ENCODE data around the gene WDPCP.
"Not testable (repeated sequence)": the region's sequence is repeated elsewhere in the genome, so short reads cannot be mapped to it uniquely, and the experiment has no call there.

The WDPCP gene

DNA sequence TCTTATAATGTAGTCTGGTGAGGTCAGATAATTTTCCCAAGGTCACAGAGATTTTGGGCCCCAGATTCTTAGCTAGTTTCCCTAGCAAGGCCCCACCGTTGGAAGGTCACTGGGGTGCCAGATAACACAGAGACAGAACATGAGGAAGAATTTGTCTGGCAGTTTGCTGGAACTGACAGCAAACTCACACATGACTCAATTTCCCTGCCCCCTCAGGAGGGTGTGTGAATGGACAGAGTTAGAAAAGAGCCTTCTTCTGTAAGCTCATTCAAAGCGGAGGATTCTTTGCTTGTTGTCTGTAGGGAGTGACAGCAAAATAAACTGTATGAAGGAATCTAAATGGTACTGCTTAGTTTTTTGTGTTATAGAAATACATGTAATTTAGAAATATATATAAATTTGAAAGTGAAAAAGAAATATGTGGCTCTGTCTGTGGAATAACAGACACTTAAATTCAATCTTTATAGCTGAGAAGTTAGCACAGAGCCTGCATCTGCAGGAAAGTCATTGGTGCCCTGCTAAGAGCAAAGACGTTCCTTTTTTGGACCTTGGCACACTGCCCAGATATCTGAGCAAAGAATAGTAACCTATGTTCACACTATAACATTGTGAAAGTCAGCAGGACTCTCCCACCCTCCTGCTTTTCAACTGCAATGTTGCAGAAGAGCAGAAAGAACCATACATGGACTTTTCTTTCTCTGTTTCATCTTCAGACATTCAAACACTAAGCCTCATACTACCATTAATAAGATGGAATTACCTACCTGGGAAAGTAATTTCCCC lies 2.5 kb upstream of the WDPCP start:
- DNase-seq (ENCODE audit: low read depth, low spot score) = no peak

DNA sequence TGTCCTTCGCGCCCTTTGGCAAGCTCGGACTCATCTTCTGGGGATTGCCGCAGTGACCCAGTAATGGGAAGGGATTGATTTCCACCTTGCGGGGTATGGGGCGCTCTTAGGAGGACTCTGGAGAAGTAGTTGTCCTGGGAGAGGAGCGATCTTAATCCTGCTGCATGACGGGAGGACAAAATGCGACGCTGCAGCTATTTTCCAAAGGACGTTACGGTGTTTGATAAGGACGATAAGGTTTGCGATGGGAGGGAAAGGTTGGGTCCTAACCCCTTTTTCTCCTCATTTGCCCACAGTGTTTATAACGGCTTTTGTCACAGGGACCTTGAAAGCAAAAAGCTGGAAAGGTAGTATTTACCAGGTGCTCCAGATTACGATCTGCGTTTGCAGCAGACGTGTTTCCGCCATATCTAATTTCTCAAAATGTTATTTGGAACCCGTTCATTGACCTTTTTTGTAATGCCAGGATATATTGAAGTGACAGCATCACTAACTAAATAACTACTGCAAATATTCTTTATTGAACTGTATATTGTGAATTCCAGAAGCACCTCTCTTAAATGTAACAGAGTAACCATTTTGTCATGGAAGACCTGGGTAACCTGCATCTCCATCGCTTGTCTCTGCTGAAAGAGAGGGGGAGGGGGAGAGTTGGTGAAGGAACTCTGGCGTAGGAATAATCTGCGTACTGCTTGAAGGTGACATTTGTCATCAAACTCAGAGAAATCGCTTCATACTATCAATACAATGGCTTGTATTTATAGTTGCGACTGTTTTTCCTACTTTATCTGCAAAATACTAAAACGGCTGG lies 1.1 kb upstream of the WDPCP start:
- peak; percentile 15 for DNase-seq (ENCODE audit: low read depth, low spot score)

DNA sequence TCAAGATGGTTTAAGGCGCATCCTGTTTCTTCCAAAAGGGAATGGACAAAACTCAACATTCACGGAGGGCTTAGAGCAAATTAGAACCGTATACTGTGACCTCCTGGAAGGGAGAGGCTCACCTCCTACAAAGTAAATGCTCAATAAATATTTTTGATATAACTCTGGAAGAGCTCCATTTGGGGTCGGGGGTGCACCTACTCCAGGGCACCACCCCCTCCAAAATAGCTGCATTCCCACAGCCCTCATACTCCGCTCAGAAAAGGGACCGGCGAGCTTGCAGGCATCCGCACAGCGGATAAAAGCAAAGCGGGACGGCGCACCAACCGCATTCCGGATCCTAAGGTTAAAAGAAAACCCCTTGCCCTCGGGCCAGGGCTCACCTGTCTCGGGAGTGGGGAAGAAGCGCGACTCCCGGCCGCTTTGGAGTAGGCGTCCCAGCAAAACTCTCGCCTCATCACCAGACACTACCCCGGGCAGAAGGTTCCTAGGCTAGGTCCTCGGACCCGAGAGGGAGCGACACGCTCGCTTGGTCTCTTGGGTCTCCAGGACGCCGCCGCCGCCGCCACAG lies 378 bp downstream of the WDPCP start:
- no peak for DNase-seq (ENCODE audit: low read depth, low spot score)

DNA sequence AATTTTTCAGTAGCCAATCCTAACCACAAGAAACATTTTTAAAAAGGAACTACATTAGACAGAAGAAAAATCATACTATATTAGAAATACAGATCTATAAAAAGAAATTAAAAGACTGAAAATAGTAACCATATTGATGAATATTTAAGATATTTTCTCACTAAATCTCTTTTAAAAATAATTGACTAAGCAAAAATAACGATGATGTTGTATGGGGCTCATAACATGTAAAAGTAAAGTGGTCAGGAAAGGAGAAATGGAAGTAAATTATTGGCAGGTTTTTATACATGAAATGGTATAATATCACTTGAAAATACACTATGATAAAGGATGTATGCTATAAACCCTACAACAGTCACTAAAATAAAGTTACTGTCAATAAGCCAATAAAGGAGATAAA lies 5.4 kb downstream of the WDPCP start:
- DNase-seq (ENCODE audit: low read depth, low spot score) = no peak

DNA sequence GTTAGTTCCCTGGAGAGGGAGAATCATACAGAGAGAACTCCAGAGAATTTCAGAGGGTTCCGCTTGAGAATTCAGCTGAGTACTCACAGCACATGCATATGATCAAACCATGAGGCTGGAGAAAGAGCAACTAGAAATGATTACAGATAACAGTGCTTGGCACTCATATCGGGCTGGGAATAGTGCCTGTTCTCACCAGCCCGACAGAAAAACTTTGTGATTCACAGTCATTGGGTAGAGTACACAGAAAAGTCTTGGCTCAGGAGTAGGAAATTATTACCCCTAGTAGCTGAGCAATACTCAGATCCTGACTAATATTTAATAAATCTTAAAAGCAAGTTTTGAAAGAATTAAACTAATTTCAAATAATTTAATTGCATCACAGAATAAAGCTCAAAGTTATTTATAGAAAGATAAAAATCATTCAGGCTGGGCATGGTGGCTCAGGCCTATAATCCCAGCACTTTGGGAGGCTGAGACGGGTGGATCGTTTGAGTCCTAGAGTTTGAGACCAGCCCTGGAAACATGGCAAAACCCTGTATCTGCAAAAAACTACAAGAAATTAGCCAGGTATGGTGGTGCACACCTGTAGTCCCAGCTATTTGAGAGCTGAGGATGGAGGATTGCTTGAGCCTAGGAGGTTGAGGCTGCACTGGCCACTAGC lies 6.8 kb downstream of the WDPCP start:
- peak; percentile 67 for DNase-seq (ENCODE audit: low read depth, low spot score)

DNA sequence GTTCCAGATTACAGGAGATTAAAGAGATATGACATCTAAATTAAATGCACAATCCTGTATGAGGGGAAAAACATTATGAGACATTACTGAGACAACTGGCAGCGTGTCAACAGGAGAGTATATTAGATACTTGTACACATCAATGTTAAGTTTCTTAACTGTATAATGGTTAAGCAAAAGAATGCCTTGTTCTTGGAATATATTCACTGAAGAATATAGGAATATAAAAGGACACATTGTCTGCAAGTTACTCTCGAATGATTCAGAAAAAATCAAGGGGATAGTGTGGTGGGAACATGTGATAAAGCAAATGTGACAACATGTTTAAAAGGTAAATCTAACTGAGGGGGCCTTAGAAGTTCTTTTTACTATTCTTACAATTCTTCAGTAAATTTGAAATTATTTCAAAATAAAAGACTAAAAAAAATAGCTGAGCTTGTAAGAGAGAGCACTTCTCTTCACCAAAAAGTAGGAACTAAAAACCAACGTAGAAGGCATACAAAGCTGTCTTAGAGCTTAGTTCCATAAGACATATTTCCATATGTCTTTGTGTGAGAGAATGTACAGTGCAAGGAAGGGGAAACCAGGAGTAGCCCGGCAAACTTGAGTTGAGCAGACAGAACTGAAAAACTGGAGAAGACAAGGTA lies 7.5 kb downstream of the WDPCP start:
- DNase-seq (ENCODE audit: low read depth, low spot score) = no peak

DNA sequence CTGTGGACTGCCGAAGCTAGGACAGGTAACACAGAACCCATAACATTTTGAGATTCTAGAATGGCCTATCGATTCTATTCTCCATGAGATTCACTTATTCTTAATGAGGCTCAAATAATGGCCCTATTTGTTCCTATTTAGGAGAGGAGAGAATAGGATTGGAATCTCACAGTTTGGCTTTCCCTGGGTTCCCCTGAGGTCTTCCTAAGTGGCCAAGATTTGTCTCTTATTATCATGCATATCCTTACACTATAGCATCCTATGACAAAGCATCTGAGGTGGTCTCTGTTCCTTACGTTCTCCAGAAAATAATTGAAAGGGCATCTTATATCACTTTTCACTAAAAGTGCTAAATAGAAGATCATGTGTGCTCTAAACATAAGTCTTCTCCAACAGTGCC lies 9.5 kb downstream of the WDPCP start:
- no peak for DNase-seq (ENCODE audit: low read depth, low spot score)

DNA sequence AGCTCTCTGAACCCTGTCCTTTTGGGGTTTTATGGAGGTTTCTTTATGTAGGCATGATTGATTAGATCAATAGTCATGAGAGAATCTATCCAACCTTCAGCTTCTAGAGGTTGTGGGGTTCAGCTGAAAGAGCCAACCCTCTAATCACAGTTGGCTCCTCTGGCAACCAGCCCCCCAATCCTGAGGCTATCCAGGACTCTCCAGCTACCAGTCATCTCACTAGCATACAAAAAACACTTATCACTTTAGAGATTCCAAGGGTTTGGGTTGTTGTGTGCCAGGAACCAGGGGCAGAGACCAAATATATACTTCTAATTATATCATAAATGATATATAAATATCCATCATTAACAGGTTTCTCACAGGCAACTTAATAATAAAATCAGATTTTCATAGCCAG lies 11.7 kb downstream of the WDPCP start:
- DNase-seq (ENCODE audit: low read depth, low spot score) = no peak

DNA sequence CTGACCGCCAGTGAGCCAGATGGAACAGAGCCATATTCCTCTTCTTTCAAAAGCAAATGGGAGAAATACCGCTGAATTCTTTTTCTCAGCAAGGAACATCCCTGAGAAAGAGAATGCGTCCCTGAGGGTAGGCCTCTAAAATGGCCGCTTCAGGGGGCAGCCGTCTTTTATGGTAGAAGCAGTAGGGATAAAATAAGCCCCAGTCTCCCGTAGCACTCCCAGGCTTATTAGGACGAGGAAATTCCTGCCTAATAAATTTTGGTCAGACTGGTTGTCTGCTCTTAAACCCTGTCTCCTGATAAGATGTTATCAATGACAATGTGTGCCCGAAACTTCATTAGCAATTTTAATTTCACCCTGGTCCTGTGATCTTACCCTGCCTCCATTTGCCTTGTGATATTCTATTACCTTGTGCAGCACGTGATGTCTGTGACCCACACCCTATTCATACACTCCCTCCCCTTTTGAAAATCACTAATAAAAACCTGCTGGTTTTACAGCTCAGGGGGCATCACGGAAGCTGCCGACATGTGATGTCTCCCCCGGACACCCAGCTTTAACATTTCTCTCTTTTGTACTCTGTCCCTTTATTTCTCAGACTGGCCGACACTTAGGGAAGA lies 14.4 kb downstream of the WDPCP start:
- not testable (repeated sequence) for DNase-seq (ENCODE audit: low read depth, low spot score)

DNA sequence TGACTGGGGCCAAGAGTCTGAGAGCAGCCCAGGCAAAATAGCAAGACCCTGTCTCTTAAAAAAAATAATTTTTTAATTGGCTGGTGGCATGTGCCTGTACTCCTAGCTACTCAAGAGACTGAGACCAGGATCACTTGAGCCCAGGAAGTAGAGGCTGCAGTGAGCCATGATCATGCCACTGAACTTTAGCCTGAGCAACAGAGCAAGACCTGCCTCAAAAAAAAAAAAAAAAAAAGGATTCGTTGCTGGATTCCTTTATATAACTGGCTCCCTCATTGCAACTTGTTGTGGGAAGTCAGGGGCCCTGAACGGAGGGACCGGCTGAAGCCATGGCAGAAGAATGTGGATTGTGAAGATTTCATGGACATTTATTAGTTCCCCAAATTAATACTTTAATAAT lies 15.3 kb downstream of the WDPCP start:
- not testable (repeated sequence) for DNase-seq (ENCODE audit: low read depth, low spot score)

DNA sequence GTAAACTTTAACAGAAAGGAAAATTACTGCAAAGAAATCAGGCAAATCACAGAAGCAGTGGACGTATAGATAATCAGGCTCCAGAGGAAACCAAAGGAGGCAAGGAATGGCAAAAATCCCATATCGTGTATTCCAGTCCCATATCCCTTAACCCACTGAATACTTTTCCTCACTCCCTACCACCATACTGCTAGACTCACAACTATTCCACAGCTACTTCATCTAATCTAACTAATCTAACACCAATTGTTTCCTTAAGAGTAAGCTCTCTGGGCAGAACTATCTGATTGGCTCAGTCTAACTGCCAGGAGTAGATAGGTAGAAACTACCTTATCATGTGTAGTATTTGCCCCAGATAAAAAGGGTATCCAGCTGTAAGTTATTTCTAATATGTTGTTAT lies 16.3 kb downstream of the WDPCP start:
- DNase-seq (ENCODE audit: low read depth, low spot score) = no peak

DNA sequence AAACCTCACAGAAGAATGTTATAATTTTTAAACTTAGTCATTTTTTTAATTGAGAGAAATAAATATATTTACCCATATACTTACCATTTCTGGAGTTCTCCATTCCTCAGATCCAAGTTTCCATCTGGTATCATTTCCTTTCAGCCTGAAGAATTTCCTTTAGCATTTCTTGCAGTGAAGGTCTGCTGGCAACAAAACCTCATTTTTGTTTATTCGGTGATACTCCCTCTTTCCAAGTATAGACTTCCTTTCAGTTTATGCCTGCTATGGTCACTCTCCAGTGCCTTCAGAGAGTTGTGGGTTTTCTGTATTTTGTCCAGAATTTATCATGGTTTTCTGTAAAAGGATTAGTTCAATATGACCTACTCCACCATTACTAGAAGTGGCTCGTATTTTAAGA lies 17.0 kb downstream of the WDPCP start:
- DNase-seq (ENCODE audit: low read depth, low spot score) = no peak

DNA sequence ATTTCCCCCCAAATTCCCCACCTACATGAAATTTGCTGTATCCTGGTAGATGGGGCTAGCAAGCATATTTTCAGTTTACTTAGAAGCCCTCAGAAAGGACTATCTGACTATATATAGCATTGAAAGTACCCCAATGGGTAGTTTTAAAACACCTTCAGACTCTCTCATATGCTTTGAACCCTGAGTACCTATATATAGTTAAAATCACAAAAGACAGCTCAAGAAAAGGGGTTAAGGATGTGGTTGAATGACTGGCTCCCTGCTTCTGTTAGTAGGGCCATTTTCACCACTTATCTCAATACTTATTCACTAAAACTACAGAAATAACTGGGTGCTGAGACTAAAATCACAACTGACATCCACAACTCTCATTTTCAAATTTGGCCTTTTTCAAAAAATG lies 18.5 kb downstream of the WDPCP start:
- DNase-seq (ENCODE audit: low read depth, low spot score) = no peak

DNA sequence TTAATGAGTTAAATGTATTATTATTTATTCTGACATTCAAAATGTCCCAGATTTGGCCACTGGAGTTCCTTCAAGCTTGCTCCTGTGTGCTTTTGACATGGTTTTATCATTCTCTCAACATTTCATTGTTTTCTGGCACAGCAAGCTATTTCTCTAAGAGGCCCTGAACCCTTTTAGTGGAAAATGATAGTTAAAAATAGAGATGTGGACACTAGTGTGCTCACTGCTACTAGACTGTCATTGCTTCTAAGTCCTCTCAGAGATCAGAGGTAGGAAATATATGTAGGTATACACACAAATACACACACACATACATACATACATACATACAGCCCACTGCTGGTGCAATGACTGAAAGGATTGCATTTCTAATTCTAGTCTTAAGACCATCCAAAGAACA lies 25.5 kb downstream of the WDPCP start:
- no peak for DNase-seq (ENCODE audit: low read depth, low spot score)

DNA sequence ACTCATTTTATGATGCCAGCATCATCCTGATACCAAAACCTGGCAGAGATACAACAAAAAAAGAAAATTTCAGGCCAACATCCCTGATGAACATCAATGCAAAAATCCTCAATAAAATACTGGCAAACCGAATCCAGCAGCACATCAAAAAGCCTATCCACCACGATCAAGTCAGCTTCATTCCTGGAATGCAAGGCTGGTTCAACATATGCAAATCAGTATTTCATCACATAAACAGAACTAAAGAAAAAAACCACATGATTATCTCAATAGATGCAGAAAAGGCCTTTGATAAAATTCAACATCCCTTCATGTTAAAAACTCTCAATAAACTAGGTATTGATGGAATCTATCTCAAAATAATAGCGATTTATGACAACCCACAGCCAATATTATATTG lies 29.4 kb downstream of the WDPCP start:
- not testable (repeated sequence) for DNase-seq (ENCODE audit: low read depth, low spot score)

DNA sequence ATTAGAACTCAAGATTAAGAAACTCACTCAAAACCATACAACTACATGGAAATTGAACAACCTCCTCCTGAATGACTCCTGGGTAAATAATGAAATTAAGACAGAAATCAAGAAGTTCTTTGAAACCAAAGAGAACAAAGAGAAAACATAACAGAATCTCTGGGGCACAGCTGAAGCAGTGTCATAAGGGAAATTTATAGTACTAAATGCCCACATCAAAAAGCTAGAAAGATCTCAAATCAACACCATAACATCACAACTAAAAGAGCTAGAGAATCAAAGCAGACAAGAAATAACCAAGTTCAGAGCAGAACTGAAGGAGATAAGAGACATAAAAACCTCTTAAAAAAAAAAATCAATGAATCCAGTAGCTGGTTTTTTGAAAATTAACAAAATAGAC lies 30.5 kb downstream of the WDPCP start:
- not testable (repeated sequence) for DNase-seq (ENCODE audit: low read depth, low spot score)

DNA sequence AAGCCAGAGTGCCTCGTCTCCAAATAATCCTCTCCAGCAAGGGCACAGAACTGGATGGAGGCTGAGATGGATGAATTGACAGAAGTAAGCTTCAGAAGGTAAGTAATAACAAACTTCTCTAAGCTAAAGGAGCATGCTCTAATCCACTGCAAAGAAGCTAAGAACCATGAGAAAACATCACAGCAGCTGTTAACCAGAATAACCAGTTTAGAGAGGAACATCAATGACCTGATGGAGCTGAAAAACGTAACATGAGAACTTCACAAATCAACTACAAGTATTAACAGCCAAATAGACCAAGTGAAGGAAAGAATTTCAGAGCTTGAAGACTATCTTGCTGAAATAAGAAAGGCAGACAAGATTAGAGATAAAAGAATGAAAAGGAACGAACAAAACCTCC lies 32.3 kb downstream of the WDPCP start:
- DNase-seq (ENCODE audit: low read depth, low spot score) = no peak

DNA sequence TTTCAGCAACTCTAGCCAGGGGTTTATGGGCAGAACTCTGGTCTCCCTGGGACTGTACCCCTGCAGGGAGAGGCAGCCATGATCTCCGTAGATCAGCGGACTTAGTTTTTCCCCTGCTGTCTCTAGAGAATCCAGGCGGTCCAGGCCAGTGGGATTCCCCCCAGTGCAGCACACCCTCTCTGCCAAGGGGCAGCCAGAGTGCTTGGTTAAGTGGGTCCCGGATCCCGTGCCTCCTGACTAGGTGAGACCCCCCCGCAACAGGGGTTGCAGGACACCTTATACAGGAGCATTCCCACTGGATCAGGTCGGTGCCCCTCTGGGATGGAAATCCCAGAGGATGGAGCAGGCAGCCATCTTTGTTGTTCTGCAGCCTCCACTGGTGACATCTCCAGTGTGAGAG lies 33.0 kb downstream of the WDPCP start:
- no peak for DNase-seq (ENCODE audit: low read depth, low spot score)

DNA sequence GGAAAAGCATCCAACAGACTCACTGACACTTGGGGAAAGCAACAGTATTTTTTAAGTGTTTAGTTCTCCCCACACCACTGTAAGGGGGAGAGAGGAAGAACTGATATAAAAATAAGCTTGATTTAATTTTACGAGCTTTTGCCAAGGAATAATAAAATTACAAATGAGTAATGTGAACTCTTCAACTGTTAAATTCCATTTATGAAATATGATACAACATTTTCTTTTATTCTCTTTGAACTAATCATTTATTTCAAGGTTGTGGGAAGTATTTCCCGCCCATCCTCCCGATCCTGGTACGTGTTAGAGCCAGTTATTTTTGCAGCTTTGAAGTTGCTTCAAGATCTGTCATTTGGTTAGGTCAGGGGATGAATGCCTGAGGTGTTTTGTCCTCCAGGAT lies 35.2 kb downstream of the WDPCP start:
- DNase-seq (ENCODE audit: low read depth, low spot score) = no peak

DNA sequence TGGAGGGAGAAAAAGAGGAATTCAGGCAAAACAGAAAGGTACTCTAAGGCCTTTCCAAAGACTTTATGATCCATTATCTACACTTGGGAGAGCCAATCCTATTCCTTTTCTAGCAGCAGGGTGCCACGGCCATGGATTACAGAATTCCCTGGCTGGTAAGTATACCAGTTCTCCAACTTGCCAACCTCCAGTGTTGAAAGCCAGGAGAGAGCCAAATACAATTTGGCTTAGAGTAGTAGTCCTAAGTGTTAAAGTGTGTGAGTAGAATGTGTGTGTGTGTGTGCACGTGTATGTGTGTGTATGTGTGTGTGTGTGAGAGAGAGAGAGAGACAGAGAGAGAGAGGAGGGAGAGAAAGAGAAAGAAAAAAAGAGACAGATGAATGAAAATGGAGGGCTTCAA lies 43.3 kb downstream of the WDPCP start:
- DNase-seq (ENCODE audit: low read depth, low spot score) = no peak

DNA sequence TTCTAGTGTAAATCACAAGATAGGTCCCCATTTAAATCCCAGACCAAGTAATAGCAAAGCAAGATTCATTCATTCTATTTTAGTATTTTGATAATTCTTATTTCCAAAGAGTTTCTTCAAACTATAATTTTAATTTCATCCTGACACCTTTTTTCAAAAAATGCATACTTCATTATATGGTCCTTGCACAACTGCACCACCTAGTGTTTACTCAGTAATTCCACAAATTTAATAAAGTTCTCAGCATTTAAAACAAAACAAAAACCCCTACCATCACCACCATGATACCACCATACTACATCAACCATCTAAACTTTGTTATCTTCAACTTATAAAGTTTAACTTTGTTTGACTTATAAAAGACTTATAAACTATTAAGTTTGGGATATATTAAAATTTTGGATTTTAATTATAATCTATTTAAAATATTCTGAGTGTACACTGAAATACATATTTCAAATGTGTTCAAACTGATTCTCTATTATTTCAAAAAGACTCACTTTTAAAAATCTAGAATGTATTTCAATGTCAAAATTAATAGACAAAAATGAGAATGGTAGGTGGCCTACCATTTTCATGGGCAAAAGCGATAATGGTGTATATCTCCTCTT lies 44.2 kb downstream of the WDPCP start:
- peak; percentile 28 for DNase-seq (ENCODE audit: low read depth, low spot score)

Measured in astrocyte of the hippocampus (primary cell).